ENCODE measurements around the gene FAF1. TPM values are rescaled to one million over a fixed set of nuclear protein-coding genes. Genes with fewer than 3 reads are reported as not detected.

Gene FAF1
- total and polyA plus RNA-seq, 9 of the 15 experiments (the other 6 are each of a cell fraction or from before 2014, with no cell fraction given), result 48.7 to 225 (median 118) TPM

DNA sequence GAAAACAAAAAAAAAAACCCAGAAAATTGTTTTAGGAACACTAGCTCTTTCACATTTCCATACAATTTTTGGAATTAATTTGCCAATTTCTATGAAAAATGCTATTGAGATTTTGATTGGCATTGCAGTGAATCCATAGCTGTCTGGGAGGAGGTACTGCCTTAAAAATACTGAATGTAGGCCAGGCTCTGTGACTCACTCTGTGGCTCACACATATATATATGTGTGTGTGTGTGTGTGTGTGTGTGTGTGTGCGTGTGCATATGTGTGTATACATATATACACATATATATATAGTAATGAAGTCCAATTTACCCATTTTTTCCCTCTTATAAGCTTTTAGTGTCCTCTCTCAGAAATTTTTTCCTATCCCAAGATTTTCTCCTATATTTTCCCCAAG lies 322.6 kb downstream of the FAF1 start:
- no peaks in the 10 kb centered on the region for H3K9me1 ChIP-seq (ENCODE audit: control insufficient read depth, insufficient read depth, low read length)
- no peak overlapping the region for H3K27ac ChIP-seq (ENCODE audit: extremely low read depth, low read depth, low read length)
- no peak overlapping the region for H2AFZ ChIP-seq (ENCODE audit: low read depth, low read length)
- no peaks in the 10 kb centered on the region for H3K4me1 ChIP-seq (replicated peaks in 1 of 2; ENCODE audit: control insufficient read depth in 2 of 2, insufficient read depth in 2 of 2, low read length in 2 of 2)
- ChIA-PET CTCF (ENCODE audit: low intra/inter-chr PET ratio) (no interaction called here), POLR2A (no interaction called here)
- H3K9me3 ChIP-seq (replicated peaks; ENCODE audit: control insufficient read depth, insufficient read depth, low read depth, low read length), result no peaks in the 10 kb centered on the region
- peaks cover 2% of the 10 kb centered on the region; the same call in 2 of the 3 replicates for H3K36me3 ChIP-seq (ENCODE audit: control insufficient read depth, insufficient read depth, low read length)
- in situ Hi-C loops (cut with MboI), result no loop called here
- DNase-seq (ENCODE audit: extremely low read depth in 1 of 4, low spot score in 3 of 4) (no peak), ATAC-seq (peak; percentile 59), FAIRE-seq (no peak)
- WGBS (ENCODE audit: insufficient coverage, low coverage, missing lambda C conversion rate), result 25% methylated on average over 1 of the region's 1 CpG
- BruUV-seq (replicated peaks), result no TSS peak
- no peak overlapping the region for H3K4me2 ChIP-seq (ENCODE audit: insufficient read depth, low read length)
- no peak overlapping the region for H3K4me3 ChIP-seq
- no peaks in the 10 kb centered on the region for H4K20me1 ChIP-seq (replicated peaks; ENCODE audit: control insufficient read depth, insufficient read depth, low read length)
- no peak overlapping the region for H3K9ac ChIP-seq (ENCODE audit: insufficient read depth in 1 of 2, low read depth in 2 of 2, low read length in 2 of 2)
- no peaks in the 10 kb centered on the region for H3K27me3 ChIP-seq (ENCODE audit: control insufficient read depth in 2 of 2, insufficient read depth in 2 of 2, low read length in 2 of 2)
- H3K79me2 ChIP-seq (ENCODE audit: control insufficient read depth, insufficient read depth, low read length), result no peaks in the 10 kb centered on the region
- intact Hi-C loops (cut with micrococcal nuclease), result no loop called here
- TF ChIP-seq EWSR1 (IDR thresholded peaks at IDR 0.05; ENCODE audit: borderline replicate concordance, low read depth, partially characterized antibody) (no peak), TEAD1 (CRISPR knock-in tag; IDR thresholded peaks at IDR 0.05) (no peak), LARP7 (IDR thresholded peaks at IDR 0.05) (no peak), HIVEP1 (CRISPR knock-in tag; IDR thresholded peaks at IDR 0.05) (no peak), FOXJ3 (CRISPR knock-in tag; IDR thresholded peaks at IDR 0.05) (no peak), BRD9 (IDR thresholded peaks at IDR 0.05; ENCODE audit: low read depth, partially characterized antibody) (no peak), RHOXF2B (CRISPR knock-in tag; conservative IDR thresholded peaks at IDR 0.05) (no peak), ZNF551 (CRISPR knock-in tag; IDR thresholded peaks at IDR 0.05) (no peak)
- TF ChIP-seq, protein P1, sequence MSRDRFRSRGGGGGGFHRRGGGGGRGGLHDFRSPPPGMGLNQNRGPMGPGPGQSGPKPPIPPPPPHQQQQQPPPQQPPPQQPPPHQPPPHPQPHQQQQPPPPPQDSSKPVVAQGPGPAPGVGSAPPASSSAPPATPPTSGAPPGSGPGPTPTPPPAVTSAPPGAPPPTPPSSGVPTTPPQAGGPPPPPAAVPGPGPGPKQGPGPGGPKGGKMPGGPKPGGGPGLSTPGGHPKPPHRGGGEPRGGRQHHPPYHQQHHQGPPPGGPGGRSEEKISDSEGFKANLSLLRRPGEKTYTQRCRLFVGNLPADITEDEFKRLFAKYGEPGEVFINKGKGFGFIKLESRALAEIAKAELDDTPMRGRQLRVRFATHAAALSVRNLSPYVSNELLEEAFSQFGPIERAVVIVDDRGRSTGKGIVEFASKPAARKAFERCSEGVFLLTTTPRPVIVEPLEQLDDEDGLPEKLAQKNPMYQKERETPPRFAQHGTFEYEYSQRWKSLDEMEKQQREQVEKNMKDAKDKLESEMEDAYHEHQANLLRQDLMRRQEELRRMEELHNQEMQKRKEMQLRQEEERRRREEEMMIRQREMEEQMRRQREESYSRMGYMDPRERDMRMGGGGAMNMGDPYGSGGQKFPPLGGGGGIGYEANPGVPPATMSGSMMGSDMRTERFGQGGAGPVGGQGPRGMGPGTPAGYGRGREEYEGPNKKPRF (IDR thresholded peaks at IDR 0.05; ENCODE audit: low read depth, low read length), result no peak
- TF ChIP-seq, protein P2, sequence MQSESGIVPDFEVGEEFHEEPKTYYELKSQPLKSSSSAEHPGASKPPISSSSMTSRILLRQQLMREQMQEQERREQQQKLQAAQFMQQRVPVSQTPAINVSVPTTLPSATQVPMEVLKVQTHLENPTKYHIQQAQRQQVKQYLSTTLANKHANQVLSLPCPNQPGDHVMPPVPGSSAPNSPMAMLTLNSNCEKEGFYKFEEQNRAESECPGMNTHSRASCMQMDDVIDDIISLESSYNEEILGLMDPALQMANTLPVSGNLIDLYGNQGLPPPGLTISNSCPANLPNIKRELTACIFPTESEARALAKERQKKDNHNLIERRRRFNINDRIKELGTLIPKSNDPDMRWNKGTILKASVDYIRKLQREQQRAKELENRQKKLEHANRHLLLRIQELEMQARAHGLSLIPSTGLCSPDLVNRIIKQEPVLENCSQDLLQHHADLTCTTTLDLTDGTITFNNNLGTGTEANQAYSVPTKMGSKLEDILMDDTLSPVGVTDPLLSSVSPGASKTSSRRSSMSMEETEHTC (IDR thresholded peaks at IDR 0.05), result no peak
- TF ChIP-seq, protein P3, sequence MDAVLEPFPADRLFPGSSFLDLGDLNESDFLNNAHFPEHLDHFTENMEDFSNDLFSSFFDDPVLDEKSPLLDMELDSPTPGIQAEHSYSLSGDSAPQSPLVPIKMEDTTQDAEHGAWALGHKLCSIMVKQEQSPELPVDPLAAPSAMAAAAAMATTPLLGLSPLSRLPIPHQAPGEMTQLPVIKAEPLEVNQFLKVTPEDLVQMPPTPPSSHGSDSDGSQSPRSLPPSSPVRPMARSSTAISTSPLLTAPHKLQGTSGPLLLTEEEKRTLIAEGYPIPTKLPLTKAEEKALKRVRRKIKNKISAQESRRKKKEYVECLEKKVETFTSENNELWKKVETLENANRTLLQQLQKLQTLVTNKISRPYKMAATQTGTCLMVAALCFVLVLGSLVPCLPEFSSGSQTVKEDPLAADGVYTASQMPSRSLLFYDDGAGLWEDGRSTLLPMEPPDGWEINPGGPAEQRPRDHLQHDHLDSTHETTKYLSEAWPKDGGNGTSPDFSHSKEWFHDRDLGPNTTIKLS (IDR thresholded peaks at IDR 0.05; ENCODE audit: borderline replicate concordance, low read depth), result no peak

Data from K562 (cell line).